ENCODE results near the gene ZDHHC16.
"Not testable (repeated sequence)": the region's sequence is repeated elsewhere in the genome, so short reads cannot be mapped to it uniquely, and the experiment has no call there.

Gene ZDHHC16

DNA sequence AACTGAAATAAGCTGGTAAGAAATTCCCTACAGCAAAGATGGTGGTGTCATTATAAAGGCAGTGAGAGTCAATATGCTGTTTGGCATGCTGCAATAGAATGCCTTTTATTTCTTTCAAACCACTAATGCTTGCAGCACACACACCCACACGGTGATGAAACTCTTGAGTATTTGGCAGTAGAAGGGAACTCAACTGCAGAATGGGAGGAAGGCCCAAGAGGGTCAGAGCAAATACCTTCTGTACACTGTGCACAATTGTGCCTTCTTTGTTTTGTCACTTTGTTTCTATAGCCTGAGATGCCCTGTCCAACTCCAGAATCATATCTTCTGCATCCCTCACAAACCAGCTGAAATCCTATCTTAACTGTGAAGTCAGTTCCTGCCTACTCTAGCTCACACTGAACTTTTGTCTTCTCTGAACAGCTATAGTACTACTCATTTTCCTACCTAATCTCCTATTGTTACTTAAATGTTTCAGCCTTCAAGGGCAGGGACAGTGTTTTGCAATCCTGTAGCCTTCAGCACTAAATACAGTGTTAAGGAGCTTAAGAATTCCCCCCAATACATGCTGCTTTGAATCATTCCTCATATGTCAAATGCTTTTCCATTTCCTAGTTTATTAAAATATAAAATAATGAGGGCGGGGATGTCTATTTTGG, 30.1 kb downstream of the ZDHHC16 start:
- no peak for DNase-seq (ENCODE audit: low read depth in 4 of 4, low spot score in 1 of 4)

DNA sequence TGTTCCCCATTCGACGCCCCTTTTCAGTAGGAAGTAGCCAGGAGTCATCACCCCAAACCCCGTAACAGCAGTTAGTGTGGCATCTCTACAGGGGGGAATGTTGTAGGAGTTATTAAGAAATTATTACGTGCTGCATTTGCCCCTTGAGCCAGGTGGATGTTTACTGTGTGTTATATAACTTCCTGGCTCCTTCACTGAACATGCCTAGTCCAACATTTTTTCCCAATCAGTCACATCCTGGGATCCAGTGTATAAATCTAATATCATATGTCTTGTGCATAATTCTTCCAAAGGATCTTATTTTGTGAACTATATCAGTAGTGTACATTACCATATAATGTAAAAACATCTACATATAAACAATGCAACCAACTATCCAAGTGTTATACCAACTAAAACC, 33.4 kb downstream of the ZDHHC16 start:
- not testable (repeated sequence) for DNase-seq (ENCODE audit: low read depth in 4 of 4, low spot score in 1 of 4)

DNA sequence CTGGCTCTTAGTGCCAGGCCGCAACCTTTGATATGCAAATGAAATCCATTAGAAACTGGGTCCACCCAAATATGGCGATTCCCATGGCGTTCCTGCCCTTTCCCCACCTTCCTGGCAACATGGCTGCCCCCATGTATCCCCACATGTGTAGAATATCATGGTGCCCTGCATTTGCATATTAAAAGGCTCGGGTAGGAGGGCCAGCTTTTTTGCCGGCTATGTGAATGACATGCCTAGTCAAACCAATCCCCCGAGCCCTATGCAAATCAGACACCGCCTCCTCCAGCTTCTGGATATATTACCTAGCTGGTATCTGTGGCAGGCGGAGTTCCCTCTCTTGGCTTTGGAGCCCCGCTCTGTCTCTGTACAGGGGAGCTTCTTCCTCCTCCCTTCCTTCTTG, 34.0 kb downstream of the ZDHHC16 start:
- DNase-seq (ENCODE audit: low read depth in 4 of 4, low spot score in 1 of 4), result no peak

DNA sequence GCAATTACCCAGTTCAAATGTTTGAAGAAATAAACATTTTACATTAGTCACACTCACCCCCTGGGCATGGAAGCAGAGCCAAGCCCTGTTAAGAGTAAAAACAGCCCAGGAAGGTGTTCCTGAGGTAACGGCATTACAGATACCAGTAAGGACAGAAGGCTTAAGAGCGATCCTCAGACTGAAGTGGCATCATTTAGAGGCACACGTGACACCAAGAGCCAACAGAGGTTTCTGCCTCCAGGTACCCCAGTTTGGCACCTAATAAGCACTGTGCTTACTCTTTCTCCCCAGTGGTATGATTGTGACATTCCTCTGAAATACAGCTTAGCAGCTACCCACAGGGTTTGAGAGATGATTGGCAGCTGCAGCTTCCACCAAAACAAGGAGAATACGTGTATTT, 35.1 kb downstream of the ZDHHC16 start:
- no peak for DNase-seq (ENCODE audit: low read depth in 4 of 4, low spot score in 1 of 4)

DNA sequence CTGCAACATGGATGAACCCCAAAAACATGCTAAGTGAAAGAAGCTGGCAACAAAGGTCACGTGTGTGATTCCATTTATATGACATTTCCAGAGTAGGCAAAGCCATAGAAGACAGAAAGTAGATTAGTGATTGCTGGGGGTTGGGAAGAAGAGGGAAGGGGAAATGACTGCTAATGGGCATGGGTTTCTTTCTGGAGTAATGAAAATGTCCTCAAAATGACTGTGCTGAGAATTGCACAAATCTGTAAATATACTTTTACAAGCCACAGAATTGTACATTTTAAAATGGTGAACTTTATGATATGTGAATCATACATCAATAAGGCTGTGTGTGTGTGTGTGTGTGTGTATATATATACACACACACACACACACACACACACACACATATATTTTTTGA, 36.4 kb downstream of the ZDHHC16 start:
- DNase-seq (ENCODE audit: low read depth in 4 of 4, low spot score in 1 of 4), result no peak

DNA sequence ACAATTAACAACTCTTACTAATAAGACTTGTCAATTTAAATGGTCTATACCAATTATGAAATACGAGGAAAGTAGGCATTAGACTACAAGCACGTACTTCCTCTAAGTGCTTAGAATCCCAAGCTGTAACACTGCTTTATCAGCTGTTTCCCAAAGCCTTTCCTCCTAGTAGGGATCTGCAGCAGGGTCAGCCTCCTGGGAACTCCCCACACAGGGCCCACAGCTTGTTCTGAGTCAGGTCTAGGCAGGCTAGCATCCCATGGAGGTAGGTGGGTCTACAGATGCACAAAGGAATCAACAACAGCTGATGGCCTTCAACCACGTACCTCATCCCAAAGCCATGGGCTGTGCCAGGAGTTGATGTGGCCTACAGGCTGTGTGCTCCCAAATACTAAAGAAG, 37.5 kb downstream of the ZDHHC16 start:
- DNase-seq (ENCODE audit: low read depth in 4 of 4, low spot score in 1 of 4), result no peak

DNA sequence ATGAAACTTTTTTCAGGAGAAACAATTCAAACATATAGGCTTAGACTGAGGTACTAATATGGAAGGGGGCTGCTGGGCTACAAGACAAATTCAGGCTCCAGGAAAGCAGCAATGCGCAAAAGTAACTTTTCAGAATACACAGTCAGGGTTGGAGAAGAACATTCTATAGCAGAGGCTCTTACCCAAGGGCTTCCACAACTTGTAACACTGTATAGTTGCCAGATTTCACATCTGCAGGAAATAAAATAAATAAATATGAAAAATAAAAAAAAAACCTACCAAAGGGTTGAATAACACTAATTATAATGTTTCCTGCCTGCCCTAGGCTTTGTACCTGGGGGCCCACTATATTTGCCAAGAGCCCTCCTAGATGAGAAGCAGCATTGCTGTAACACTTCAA, 37.9 kb downstream of the ZDHHC16 start:
- no peak for DNase-seq (ENCODE audit: low read depth in 4 of 4, low spot score in 1 of 4)

DNA sequence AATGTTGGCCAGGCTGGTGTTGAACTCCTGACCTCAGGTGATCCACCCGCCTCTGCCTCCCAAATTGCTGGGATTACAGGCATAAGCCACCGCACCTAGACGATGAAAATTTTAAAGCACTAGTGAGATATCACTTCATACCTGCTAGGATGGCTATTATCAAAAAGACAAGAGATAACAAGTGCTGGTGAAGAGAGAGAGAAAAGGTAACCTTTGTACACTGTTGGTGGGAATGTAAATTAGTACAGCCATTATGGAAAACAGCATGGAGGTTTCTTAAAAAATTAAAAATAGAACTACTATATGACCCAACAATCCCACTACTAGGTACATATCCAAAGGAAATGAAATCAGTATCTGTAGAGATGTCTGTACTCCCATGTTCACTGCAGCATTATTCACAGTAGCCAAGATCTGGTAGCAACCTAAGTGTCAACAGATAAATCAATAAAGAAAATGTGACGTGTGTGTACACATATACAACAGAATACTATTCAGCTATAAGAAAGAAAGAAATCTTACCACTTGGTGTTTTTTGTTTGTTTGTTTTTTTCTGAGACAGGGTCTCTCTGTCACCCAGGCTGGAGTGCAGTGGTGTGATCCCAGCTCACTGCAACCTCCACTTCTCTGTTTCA, 39.8 kb downstream of the ZDHHC16 start:
- no peak for DNase-seq (ENCODE audit: low read depth in 4 of 4, low spot score in 1 of 4)

DNA sequence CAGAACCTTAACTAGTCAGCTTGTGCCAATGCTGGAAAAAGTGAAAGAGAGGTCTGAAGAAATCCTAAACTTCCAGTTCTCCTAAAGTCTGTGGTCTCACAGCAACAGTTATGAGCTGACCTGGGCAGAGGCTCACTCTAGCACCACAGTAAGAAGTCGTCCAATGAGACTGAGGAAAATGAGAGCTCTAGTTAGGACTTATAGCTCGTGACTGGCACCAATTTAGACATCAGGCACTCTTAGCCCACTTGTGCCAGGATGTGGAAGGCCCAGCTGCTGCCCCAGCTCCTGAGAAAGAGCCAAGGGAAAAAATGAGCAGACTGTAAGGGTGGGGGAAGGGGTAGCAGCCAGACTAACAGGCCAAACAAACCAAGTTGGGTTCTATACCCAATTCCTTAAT, 44.6 kb downstream of the ZDHHC16 start:
- no peak for DNase-seq (ENCODE audit: low read depth in 4 of 4, low spot score in 1 of 4)

DNA sequence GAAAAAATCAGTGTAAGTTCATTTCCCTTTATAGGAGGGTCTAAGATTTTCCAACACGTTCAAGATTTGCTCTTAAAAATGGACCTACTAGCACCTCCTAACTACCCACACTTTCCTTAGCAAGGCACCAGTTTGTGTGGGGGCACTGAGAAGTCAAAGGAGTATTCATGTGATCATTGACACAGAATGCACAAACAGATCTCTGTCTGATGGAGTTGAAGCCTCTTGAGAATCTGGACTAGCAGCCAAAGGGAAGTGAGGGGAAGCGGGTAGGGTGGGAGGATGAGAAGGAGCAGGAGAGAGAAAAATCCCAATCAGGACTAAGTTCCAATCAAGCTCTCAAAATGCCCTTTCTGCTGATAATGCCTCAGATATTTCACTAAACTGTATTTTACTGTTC, 48.2 kb downstream of the ZDHHC16 start:
- DNase-seq (ENCODE audit: low read depth in 4 of 4, low spot score in 1 of 4), result no peak

DNA sequence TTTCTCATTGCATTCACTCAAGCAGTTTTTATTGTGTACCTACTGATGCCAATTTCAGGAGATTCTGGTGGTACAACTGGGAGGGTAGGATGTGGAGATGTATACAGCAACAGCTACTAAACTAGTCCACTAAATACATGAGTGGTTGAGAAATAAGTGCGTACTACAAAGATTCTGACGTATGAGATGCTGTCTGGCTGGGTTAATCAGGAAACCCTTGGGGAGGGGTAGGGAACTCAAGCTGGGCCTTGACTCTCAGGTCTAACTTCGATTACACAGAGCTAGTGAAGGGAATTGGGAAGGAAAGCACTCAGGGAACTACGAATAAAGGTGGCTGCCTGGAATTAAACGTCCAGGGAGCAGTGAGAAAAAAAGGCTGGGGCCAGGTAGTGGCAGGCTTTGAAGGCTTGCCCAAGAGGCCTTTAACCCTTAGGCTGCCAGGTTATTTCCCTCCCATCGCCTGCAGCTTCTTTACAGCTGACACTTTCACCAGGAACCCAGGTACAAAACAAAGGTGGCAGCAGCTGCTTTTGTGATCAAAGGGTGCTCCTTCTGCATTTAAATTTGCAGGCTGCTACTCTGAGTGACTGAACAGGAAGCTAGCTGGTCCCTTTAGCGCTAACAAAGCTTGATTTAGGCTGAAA, 49.0 kb downstream of the ZDHHC16 start:
- DNase-seq (ENCODE audit: low read depth in 4 of 4, low spot score in 1 of 4), result no peak

DNA sequence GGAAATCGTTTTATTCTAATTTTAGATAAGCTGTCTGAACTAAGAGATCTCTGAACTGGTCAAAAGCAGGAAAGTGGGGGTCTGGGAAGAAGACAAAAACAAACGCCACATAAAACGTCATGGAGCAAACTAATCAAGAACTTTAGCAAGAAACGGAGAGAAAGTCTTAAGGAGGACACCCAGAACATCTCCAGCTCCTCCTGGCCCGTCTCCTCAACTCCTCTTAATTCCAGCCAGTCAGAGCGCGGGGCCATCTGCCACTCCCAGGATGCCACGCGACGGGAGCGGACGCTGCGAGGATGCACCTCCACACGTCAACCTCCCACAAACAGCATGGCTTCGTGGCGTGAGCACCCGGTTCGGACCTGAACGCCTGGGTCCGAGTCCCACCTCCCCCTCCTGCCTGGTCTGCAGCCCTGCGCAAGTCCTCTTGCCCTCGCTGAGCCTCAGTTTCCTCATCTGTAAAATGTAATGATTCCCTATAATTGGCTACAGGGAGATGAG, 51.6 kb downstream of the ZDHHC16 start:
- DNase-seq (ENCODE audit: low read depth in 4 of 4, low spot score in 1 of 4), result peak; percentile 49 to 78 (median 62)

DNA sequence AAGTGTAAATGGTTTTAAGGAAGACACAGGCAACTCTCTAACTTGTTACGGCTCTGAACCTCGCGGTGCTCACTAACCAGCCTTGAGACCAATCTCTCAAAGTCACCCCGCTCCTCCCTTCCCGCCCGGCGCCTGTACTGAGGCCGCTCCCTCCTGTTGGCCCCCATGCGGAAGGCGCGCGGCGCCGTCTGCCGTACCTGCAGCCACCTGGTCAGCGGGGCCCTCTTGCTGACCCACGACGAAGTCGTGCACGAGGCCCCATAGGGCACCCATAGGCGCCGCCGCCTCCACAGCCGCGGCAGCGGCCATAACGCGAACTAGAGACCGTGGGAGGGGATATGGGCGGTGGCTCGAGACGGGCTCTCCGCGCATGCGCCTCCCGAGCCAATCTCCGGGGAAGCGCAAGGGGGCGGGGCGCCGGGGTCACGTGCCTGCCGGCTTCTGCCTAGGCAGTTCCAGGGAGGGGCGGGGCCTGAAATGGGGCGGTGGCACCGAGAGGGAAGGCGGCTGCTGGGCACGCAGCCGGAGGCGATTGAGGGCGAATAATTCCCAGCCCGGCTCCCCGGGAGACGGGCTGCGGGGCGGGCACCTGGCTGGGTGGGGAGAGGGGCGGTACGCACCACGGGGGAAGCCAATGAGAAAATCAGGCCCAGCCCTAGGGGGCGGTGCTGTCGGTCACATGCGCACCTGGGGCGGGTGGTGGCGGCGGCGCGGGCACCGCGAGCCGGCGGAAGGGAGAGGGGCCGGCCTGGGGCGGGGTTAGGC, 52.3 kb downstream of the ZDHHC16 start, which contains the start of gene MMS19:
Gene MMS19 (minus strand): TSS at position 347 of the 765 bp plus-strand sequence. CDS start 38 bp downstream, at position 309.
- peak; percentile 99 to 100 (median 100) for DNase-seq (ENCODE audit: low read depth in 4 of 4, low spot score in 1 of 4)

DNA sequence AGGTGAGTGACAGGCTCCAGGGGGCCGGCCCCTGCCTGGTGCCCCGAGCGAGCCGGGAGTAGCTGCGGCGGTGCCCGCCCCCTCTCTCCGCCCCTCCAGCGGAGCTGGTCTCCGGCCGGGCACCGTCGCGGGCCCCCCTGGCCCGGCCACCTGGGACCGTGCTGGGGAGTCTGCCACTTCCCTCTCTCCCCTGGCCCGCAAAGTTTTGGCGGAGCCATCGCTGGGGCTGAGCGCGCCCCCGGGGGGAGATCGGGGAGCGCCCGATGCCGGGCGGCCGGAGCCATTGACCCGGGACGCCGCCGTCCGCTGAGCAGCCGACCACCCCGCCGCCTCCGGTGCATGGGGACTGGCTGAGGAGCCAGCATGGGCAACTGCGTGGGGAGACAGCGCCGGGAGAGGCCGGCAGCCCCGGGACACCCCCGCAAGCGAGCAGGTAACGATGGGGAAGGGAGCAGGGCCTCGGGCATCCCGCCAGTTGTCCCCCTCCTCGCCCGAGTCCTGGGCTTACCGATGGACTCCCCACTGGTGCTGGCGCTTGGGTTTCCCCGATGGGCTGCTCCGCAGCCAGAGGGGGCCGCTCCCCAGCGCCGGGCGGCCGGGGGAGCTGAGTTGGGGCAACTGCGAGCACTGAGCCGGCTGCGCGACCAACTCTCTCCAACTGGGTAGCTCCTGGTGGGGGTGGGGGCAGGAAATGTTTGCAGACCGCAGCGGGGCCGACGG, 53.0 kb downstream of the ZDHHC16 start, which contains the start of gene UBTD1:
Gene UBTD1 (plus strand): TSS at position 84 of the 720 bp plus-strand sequence. CDS start 280 bp downstream, at position 364.
- peak in 2 of 4 experiments; percentile 9 to 17 for DNase-seq (ENCODE audit: low read depth in 4 of 4, low spot score in 1 of 4)

DNA sequence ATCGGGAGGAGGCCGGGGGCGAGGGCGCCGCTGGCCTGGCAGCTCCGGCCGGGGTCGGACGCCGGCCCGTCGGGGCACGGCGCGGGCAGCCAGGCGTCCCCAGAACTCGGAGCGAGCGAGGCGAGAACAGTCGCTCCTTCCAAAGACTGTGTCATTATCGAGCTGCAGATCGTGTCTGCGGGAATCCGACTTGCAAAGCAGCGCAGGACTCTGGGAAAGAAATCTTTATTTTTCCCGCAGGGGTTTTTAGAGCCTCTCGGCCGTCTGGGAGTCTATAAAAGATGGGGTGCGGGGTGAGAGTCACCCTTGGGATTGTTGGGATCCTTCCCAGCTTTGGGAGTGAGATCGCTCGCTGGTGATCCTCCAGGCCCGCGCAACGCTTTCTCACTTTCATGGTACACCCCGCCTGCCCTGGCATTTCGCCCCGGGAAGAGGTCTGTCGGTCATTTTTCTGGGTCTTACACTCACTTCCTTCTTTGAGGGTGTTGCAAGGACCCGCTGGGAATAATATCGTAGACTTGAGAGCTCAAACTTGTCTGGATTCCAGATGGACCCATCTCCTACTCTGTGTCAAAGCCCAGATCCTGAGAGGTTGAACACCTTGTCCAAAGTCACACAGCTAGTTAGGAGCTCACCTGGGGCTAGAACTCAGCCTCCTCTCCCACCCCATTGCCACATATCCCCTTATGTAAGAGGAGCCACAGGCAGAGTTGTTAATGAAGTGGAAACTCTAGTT, 53.8 kb downstream of the ZDHHC16 start:
- no peak for DNase-seq (ENCODE audit: low read depth in 4 of 4, low spot score in 1 of 4)

DNA sequence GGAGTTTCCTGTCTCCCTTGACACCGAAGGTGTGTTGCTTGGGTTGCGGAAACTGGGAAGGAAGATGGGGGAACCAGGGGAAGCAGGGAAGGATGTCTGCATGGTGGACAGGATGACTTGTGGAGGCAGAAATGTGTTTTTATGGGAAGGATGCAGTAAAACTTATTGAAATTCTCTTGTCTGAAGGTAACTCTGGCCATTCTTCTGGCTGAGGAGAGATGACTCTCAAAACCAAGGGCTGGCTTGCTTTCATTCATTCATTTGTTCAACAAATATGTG, 54.3 kb downstream of the ZDHHC16 start:
- DNase-seq (ENCODE audit: low read depth in 4 of 4, low spot score in 1 of 4), result no peak

DNA sequence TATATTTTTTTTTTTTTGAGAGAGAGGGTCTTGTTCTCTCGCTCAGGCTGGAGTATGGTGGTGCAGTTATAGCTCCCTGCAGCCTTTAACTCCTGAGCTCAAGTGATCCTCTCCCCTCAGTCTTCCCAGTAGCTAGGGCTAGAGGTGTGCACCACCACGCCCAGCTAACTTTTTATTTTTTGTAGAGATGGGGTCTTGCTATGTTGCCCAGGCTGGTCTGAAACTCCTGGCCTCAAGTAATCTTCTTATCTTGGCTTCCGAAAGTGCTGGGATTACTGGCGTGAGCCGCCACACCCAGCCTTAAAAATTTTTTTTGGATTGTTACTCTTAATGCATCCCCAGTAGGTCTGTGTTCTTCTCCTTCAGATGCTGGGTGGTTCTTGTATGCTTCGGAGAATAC, 56.9 kb downstream of the ZDHHC16 start:
- DNase-seq (ENCODE audit: low read depth in 4 of 4, low spot score in 1 of 4), result no peak

DNA sequence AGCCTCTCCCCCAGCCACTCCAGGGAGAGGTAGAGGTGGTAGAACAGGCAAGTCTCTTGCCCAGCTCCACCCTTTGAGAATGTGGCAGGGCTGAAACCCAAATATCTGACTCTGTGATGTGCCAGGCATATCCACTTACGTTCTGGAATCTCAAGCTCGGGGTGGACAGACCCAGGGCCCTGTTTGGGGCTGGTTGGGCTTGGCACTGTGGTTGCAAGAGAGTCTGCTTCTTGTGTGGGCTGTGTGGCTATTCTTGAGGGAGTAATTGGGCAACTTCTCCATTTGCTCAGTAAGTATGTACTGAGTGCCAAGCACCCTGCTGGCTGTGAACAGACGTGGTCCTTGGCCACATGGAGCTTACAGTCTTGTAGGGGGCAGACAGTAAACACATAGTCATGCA, 57.4 kb downstream of the ZDHHC16 start:
- DNase-seq (ENCODE audit: low read depth in 4 of 4, low spot score in 1 of 4), result no peak

DNA sequence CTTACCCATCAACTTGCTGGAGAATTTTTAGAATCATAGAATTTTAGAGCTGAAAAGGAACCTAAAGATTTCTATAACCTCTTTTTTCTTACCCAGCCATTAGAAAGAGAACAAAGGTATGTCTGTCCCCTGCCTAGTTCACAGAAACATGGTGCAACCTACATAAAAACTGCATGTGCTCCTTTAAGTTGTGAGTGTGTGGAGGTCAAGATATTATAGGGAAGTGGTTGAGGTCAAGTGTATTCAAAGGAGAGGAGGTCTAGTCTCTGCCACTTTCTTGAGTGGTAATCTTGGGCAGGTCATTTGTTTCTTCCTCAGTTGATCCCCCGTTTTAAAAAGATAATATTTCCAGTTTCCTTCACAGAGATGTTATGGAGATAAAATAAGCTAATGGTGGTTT, 59.2 kb downstream of the ZDHHC16 start:
- no peak for DNase-seq (ENCODE audit: low read depth in 4 of 4, low spot score in 1 of 4)
